ENCODE measurements around the gene ZDHHC3.

DNA sequence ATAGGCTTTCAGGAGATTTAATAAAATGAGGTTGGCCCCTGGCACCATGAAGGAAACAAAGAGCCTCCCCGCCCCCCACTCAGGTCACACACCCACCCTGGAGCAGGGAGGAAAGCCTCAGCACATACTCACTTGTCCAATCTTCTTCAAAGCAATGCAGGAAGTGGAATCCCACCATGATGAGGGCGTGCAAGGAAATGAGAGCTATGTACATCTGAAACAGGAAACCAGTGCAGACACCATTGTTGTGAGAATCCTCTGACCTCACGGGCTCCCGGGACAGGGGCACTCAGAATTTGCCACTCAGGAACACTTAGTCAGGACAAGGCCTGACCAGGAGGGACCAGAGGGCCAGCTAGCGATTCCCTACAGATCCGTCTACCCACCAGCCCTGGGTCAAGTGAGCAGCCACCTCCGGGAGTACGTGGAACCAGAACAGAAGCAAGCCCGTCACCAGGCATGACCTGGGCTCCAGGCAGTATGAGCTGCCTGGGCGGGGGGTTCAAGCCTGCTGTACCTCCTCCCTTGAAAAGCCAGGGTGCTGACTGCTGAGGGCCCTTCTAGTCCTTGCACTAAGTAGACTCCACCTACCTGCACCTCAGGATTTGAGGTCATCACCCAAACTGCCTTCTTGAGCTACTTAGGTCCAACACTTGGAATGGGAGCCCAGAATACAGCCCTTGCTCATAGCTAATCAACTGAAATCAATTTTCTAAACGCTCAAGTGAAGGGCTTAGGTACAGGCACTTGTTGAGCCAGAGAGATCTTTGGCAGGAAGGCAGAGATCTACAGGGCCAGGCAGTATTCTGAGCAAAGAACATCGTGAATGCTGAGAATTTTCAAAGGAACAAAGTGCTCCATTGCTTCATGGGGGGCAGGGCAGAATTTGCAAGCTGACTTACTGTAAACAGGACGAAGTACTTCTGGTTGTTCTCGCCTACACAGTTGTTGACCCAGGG, 42.7 kb downstream of the ZDHHC3 start:
- no peak for TF ChIP-seq CTCF (IDR thresholded peaks at IDR 0.05)
- TF ChIP-seq POLR2AphosphoS5 (IDR thresholded peaks at IDR 0.05): no peak
- no peak for TF ChIP-seq POLR2A (IDR thresholded peaks at IDR 0.05; ENCODE audit: low read depth)
